22Rv1 (cell line): ENCODE data around the gene PSEN2.

Source experiments
- H3K27ac ChIP-seq: fragments of 450-650 bp; 2 replicates; pipeline ENCODE4 v1.5.1; 2017
- CTCF ChIP-seq: fragments of 450-650 bp; IDR thresholded peaks from 2 replicates; pipeline ENCODE4 v1.5.1; 2017; ENCODE audit warnings: mild to moderate bottlenecking
- ZFX ChIP-seq: fragments of 450-650 bp; IDR thresholded peaks from 2 replicates; pipeline ENCODE4 v1.6.1; 2017; ENCODE audit warnings: antibody characterized with exemption, borderline replicate concordance

The PSEN2 gene

GRCh38 chr1:226889616-226890330 lies 19.4 kb downstream of the PSEN2 start:
- no peak overlapping the region for H3K27ac ChIP-seq

GRCh38 chr1:226890331-226891108 lies 20.1 kb downstream of the PSEN2 start:
- TF ChIP-seq CTCF (no peak), ZFX (no peak)
- no peak overlapping the region for H3K27ac ChIP-seq

More at GRCh38 chr1:226889616-226890330, 19.4 kb downstream of the PSEN2 start:
- TF ChIP-seq CTCF (no peak), ZFX (no peak)

- H3K27ac ChIP-seq, result no peak overlapping the region
- TF ChIP-seq CTCF (no peak), ZFX (no peak)
Measured at GRCh38 chr1:226891346-226891745, 20.9 kb downstream of the PSEN2 start.

GRCh38 chr1:226891846-226892523 lies 21.6 kb downstream of the PSEN2 start:
- H3K27ac ChIP-seq, result no peak overlapping the region
- TF ChIP-seq ZFX (no peak), CTCF (no peak)

- H3K27ac ChIP-seq, result no peak overlapping the region
- TF ChIP-seq ZFX (no peak), CTCF (no peak)
Measured at GRCh38 chr1:226892524-226892875, 22.1 kb downstream of the PSEN2 start.

GRCh38 chr1:226893936-226894335 lies 23.5 kb downstream of the PSEN2 start:
- H3K27ac ChIP-seq, result no peak overlapping the region
- no peak for TF ChIP-seq CTCF
- no peak for TF ChIP-seq ZFX
